ENCODE measurements around the gene ZNF579.

ZNF579 gene

GRCh38 chr19:55611983-55612645 is 31.5 kb upstream of the ZNF579 start:
- DNase-seq = no peak

- DNase-seq = no peak
Observed at GRCh38 chr19:55611300-55611982, 30.8 kb upstream of the ZNF579 start.

GRCh38 chr19:55609326-55609725 is 28.7 kb upstream of the ZNF579 start:
- no peak for DNase-seq

GRCh38 chr19:55606817-55607216 is 26.2 kb upstream of the ZNF579 start:
- DNase-seq = no peak

GRCh38 chr19:55606471-55606787 is 25.8 kb upstream of the ZNF579 start:
- DNase-seq = no peak

GRCh38 chr19:55605637-55606470 is 25.2 kb upstream of the ZNF579 start, which contains the start of gene ZNF865:
Gene ZNF865 (plus strand): TSS chr19:55605647. CDS start chr19:55613619, 7,972 bp downstream.
- DNase-seq = peak; percentile 74

GRCh38 chr19:55605207-55605636 is 24.6 kb upstream of the ZNF579 start:
- DNase-seq = peak; percentile 99

GRCh38 chr19:55603581-55604292 is 23.1 kb upstream of the ZNF579 start:
- DNase-seq = no peak

- DNase-seq = no peak
Observed at GRCh38 chr19:55603115-55603514, 22.5 kb upstream of the ZNF579 start.

GRCh38 chr19:55602104-55603001 is 21.7 kb upstream of the ZNF579 start:
- DNase-seq = no peak

GRCh38 chr19:55601084-55601483 is 20.4 kb upstream of the ZNF579 start:
- no peak for DNase-seq

- no peak for DNase-seq
Observed at GRCh38 chr19:55600662-55601028, 20.0 kb upstream of the ZNF579 start.

GRCh38 chr19:55599842-55600661 is 19.4 kb upstream of the ZNF579 start, which contains the start of gene ZNF524:
Gene ZNF524 (plus strand): TSS chr19:55600288. CDS start chr19:55602113, 1,825 bp downstream.
- peak; percentile 85 for DNase-seq

- DNase-seq = peak; percentile 97
Observed at GRCh38 chr19:55599468-55599841, 18.8 kb upstream of the ZNF579 start, which contains the start of gene FIZ1. Gene FIZ1 (minus strand): TSS chr19:55599517. CDS start chr19:55597865, 1,652 bp downstream.

- peak; percentile 80 for DNase-seq
Observed at GRCh38 chr19:55598719-55599467, 18.2 kb upstream of the ZNF579 start.

GRCh38 chr19:55598034-55598433 is 17.4 kb upstream of the ZNF579 start:
- no peak for DNase-seq

GRCh38 chr19:55597501-55597921 is 16.9 kb upstream of the ZNF579 start:
- DNase-seq = no peak

GRCh38 chr19:55596304-55596703 is 15.7 kb upstream of the ZNF579 start:
- DNase-seq = no peak

GRCh38 chr19:55594996-55595545 is 14.4 kb upstream of the ZNF579 start:
- DNase-seq = no peak
